ENCODE data around the gene PPP2R3B. TPM values are rescaled to one million over a fixed set of nuclear protein-coding genes. Genes with fewer than 3 reads are reported as not detected.
"Not testable (repeated sequence)": the region's sequence is repeated elsewhere in the genome, so short reads cannot be mapped to it uniquely, and the experiment has no call there.

PPP2R3B gene
- total RNA-seq, 1 experiment from 2014 or later, result 12.6 TPM

DNA sequence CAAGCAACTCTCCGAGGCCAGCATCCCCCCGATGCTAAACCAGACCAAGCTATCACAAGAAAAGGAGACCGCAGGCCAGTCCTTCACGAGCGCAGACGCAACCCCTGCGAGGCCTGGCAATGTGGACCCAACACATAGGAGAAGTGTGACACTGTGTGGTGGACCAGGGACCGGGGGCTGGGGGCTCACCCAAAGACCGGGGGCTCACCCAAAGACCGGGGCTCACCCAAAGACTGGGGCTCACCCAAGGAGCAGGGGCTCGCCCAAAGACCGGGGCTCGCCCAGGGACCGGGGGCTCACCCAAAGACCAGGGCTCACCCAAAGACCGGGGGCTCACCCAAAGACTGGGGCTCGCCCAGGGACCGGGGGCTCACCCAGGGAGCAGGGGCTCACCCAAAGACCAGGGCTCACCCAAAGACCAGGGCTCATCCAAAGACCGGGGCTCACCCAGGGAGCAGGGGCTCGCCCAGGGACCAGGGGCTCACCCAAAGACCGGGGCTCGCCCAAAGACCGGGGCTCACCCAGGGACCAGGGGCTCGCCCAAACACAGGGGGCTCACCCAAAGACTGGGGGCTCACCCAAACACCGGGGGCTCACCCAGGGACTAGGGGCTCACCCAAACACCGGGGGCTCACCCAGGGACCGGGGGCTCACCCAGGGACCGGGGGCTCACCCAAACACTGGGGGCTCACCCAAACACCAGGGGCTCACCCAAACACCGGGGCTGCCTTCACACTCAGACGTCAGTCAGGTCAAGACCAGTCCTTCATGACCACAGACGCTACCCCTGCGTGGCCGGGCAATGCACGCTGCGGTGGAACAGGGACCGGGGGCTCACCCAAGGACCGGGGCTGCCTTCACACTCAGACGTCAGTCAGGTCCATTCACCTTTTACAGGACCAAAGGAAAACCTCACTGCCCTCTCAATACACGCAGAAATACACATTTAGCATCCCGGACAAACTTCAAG lies 32.9 kb downstream of the PPP2R3B start:
- DNase-seq (ENCODE audit: low spot score), result no peak

GRCh38 chrX:352582-353314 lies 34.0 kb downstream of the PPP2R3B start:
- no peak for DNase-seq (ENCODE audit: low spot score)

DNA sequence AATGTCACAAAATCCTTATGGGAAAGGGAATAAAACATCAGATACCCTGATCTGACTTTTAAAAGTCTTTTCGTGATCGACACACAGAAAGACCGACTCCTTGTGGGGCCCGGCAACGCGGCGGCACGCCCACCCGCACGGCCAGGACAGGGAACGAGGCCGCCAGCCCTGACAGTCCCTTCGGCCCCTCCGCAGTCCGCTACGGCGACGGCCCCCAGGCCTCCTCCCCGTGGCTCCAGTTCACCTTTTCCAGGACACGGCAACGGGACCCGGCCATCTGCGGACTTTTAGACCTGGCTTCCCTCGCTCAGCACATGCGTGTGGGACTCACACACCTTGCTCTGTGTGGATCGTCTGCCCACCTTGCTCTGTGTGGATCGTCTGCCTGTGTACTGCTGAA lies 34.5 kb downstream of the PPP2R3B start:
- no peak for DNase-seq (ENCODE audit: low spot score)

DNA sequence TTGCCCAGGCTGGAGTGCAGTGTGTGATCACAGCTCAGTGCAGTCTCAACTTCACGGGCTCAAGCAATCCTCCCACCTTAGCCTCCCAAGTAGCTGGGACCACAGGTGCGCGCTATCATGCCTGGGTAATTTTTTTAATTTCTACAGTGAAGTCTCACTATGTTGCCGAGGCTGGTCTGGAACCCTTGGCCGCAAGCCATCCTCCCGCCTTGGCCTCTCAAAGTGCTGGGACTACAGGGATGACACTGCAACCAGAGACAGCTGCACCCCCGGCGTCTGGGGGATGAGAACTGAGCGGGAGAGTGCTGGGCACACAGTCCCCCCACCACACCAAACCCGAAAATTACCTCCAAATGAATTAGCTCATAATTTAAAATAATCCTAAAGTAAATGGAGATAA lies 35.0 kb downstream of the PPP2R3B start:
- no peak for DNase-seq (ENCODE audit: low spot score)

GRCh38 chrX:351324-351641 lies 35.4 kb downstream of the PPP2R3B start:
- DNase-seq (ENCODE audit: low spot score), result not testable (repeated sequence)

GRCh38 chrX:350534-351323 lies 36.0 kb downstream of the PPP2R3B start:
- no peak for DNase-seq (ENCODE audit: low spot score)

GRCh38 chrX:350148-350533 lies 36.6 kb downstream of the PPP2R3B start:
- no peak for DNase-seq (ENCODE audit: low spot score)

- no peak for DNase-seq (ENCODE audit: low spot score)
Measured at GRCh38 chrX:349702-350101, 37.0 kb downstream of the PPP2R3B start.

DNA sequence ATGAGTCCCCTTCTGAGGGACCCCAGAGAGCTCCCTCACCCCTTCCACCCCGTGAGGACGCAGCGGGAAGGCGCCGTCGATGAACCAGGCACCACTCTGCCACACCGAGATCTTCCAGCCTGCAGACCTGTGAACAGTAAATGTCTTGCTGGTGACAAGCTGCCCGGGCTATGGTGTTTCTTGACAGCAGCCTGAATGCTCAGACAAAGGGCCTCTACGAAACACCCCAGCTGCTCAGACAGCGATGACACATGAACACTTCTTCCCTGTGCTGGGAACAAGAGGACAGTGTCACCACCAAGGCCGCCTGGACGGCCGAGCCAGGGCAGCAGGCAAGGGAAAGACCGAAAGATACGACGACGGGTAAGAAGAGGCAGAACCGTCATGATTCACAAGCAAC lies 37.5 kb downstream of the PPP2R3B start:
- no peak for DNase-seq (ENCODE audit: low spot score)

GRCh38 chrX:348461-349117 lies 38.1 kb downstream of the PPP2R3B start:
- DNase-seq (ENCODE audit: low spot score), result no peak

DNA sequence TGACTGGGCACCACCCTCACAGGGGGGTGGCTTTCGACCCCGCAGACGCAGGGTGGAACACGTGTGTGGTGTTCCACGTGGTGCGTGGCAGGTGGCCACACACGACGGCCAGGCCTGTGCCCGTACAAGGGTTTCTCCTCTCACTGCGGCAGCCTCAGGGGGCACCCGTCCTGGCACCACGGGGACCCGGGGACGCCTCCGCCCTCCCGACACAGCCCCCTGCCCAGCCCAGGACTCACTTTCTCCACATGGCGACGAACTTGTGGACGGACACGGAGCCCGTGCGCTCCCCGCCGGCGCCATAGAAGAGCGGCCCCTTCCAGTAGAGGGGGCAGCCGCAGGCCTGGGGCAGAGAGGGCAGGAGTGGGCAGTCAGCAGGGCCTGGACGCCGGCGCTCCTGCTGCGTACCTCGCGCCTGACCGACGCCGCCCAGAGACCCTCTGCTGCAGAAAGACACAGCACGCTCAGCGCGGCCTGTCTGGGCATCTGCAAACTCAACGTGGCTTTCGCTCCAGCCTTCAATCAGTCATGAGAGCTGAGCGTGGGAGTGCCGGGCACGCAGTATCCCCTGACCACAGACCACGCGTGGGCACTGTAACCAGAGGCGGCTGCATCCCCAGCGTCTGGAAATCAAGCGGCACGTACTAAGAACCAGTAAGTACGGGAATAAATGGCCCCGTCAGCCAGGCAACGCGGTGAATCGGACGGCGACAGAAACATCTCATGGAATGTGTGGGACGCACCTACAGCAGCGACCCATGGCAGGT lies 39.2 kb downstream of the PPP2R3B start:
- DNase-seq (ENCODE audit: low spot score), result no peak

DNA sequence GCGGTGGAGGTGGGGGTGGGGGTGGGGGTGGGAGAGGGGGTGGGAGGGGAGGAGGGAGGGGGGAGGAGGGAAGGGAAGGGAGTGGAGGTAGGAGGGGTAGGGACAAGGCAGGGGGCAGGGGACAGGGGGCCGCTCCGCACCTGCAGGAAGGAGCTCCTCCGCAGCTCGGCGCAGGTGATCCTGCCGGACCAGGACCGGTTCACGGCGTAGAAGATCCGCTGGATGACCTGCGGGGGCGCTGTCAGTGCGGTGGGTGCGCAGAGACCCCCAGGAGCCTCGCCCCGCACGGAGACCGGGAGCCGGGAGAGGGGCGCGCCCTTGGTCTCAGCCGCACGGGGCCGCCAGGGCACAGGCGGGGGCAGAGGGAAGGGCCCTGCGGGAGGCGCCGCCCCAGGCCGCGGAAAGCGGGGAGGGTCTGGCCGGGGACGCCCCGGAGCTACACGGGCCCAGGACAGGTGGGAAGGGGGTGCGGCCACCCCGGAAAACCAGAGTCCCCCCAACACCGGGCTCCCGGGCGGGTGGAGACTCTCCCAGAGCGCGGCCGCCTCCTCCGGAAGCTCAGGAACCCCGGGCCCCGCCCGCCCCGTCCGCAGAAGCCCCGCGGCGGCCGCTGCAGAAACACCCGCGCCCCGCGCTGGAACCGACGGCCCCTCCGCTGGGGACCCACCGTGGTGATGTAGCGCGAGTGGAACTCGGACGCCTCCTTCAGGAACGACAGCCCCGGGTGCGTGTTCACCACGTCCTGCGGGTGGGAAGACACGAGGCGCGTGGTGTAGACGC lies 40.5 kb downstream of the PPP2R3B start:
- no peak for DNase-seq (ENCODE audit: low spot score)

GRCh38 chrX:345020-345925 lies 41.4 kb downstream of the PPP2R3B start:
- no peak for DNase-seq (ENCODE audit: low spot score)

DNA sequence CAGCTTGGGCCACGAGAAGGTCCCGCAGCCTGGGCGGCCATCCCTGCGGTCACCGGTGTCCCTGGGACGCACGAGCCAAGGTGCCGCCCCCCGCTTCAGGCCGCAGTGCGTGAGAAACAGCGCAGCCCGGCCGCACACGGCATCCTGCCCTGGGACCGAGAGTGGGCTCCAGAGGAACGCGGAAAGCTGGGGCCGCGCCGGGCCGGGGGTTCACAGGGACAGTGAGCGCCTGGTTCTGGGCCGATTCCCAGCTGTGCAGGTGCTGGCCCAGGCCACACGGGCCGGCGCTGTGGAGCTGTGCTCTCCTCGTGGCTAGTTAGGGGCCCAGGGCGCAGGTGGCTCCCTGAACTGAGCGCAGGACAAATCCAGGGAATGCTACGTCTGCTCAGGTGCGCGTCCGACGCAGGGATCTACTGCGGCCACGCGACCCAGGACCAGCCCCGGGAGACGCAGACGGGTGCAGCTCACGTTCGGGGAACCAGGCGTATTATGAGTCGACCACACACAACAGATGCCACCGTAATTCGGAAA lies 42.3 kb downstream of the PPP2R3B start:
- DNase-seq (ENCODE audit: low spot score), result no peak

GRCh38 chrX:341541-342101 lies 45.1 kb downstream of the PPP2R3B start:
- no peak for DNase-seq (ENCODE audit: low spot score)

- DNase-seq (ENCODE audit: low spot score), result no peak
Measured at GRCh38 chrX:340641-341423, 45.9 kb downstream of the PPP2R3B start.

DNA sequence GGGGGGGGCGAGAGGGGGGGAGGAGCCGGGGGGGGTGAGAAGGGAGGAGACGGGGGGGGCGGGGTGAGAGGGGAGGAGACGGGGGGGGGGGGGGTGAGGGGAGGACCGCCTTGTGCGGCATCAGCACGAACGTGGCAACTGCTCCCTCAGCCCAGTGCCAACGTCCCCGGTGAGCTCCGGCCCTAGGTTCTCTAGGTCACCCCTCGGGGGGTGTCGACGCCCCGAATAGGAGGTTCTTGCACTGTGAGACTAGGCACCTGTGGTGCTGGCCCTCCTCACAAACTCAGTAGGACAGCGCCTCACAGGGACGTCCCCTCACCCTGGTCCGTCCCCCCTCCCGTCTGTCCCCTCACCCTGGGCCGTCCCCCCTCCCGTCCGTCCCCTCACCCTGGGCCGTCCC lies 46.6 kb downstream of the PPP2R3B start:
- DNase-seq (ENCODE audit: low spot score), result no peak
